ENCODE results near the gene DNM3.

Gene DNM3

GRCh38 chr1:172105230-172105629 is 263.9 kb downstream of the DNM3 start:
- no peak for DNase-seq (ENCODE audit: low read depth, low spot score)

GRCh38 chr1:172107316-172107975 is 266.1 kb downstream of the DNM3 start:
- DNase-seq (ENCODE audit: low read depth, low spot score) = no peak

GRCh38 chr1:172108161-172108893 is 267.0 kb downstream of the DNM3 start:
- no peak for DNase-seq (ENCODE audit: low read depth, low spot score)

DNA sequence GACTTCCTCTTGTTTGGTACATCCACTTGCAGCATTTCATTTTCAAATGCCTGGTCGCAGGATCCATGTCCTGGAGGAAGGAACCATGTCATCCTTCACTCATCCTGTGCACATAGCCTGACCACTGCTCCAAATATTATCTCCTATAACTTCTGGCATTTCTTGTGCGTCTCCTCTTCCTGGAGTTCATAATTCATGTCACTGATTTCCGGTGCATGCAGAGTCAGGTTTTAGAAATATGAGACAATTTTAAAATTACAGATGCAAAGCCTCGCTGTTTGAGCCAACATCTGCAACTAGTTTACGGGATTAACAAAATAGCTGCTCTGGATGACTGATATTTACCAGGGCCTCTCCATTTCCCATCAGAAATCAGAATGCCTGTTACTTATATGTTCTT is 268.1 kb downstream of the DNM3 start:
- DNase-seq (ENCODE audit: low read depth, low spot score) = no peak

DNA sequence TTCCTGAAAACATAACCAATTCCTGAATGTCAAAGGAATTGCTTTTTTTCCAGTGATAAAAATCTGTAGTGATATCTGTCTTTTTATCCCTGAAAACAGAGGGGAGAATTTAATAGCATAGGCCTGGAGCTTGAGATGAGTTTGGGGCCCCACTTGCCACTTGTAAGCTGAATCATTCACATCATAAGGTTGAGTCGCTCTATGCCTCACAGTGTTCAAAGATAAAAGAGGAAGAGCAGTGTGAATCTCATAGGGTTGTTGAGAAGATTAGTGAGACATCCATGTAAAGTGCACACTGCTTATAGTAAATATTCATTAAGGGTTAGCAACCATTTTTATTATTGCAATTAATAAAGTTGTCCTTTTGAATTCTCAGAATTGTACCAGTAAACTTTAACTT is 271.3 kb downstream of the DNM3 start:
- DNase-seq (ENCODE audit: low read depth, low spot score) = no peak

GRCh38 chr1:172117800-172118199 is 276.5 kb downstream of the DNM3 start:
- DNase-seq (ENCODE audit: low read depth, low spot score) = no peak

GRCh38 chr1:172118618-172119017 is 277.3 kb downstream of the DNM3 start:
- no peak for DNase-seq (ENCODE audit: low read depth, low spot score)

DNA sequence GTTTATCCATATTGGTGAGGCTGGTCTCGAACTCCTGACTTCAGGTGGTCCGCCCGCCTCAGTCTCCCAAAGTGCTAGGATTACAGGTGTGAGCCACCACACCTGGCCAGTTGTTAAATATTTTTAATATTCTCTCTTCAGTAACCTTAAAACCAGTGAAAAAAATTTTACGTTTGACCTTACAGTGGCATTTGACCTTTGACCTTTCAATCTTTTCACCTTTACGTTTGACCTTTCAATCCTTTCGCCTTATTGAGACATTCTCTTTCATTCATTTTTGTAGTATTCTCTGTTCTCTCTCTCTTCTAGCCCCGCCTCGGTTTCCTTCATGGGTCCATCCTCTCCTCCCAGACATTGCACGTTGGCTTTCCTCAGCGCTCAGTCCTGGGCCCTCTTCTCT is 277.9 kb downstream of the DNM3 start:
- DNase-seq (ENCODE audit: low read depth, low spot score) = no peak

- no peak for DNase-seq (ENCODE audit: low read depth, low spot score)
Observed at GRCh38 chr1:172120381-172120780, 279.1 kb downstream of the DNM3 start.

DNA sequence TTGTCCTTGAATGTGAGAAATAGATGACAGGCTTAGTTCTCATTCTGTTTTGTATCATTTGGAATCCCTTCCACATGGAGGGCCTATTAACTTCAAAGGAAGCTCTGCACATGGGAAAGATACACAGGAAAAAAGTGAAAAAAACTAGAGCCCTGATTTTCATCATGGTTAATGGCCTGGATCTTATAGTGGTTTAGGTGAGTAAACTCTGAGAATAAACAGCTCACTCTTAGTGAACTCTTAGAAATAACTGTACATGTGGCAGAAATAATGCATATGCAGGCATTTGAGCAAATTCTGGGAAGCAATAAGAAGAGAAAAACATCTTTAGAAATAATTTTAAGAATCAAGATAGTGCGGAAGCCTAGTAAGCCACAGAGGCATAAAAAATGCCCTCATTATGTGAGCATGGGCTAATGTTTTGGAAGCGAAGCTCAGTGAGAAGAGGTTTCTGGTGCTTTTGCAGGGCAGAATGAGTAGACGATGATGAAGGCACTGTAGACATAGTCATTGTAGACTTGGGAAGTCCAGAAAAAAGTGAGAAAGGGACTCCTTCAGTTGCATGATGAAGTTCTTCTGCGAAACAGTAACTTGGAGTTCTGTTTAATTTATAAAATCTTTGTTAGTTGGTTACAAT is 279.9 kb downstream of the DNM3 start:
- no peak for DNase-seq (ENCODE audit: low read depth, low spot score)

DNA sequence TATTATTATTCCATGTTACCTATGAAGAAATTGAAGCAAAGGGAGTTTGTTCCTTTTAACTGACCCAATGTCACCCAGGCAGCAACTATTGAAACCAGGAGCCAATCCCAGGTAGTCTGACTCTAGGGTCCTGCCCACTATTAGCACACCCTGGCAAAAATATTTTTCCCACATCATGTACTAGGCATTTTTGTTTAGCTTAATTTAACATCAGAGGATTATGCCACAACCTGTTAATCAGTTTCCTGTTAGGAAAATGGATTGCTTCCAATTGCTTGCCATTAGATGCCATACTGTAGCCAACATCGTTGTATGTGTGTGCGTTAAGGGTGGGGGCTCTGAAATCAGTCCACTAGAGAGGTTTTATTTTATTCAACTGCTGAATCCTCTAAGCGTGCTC is 281.1 kb downstream of the DNM3 start:
- no peak for DNase-seq (ENCODE audit: low read depth, low spot score)

GRCh38 chr1:172125250-172125649 is 284.0 kb downstream of the DNM3 start:
- DNase-seq (ENCODE audit: low read depth, low spot score) = no peak

GRCh38 chr1:172125812-172126430 is 284.6 kb downstream of the DNM3 start:
- no peak for DNase-seq (ENCODE audit: low read depth, low spot score)

GRCh38 chr1:172132836-172133235 is 291.5 kb downstream of the DNM3 start:
- DNase-seq (ENCODE audit: low read depth, low spot score) = no peak

DNA sequence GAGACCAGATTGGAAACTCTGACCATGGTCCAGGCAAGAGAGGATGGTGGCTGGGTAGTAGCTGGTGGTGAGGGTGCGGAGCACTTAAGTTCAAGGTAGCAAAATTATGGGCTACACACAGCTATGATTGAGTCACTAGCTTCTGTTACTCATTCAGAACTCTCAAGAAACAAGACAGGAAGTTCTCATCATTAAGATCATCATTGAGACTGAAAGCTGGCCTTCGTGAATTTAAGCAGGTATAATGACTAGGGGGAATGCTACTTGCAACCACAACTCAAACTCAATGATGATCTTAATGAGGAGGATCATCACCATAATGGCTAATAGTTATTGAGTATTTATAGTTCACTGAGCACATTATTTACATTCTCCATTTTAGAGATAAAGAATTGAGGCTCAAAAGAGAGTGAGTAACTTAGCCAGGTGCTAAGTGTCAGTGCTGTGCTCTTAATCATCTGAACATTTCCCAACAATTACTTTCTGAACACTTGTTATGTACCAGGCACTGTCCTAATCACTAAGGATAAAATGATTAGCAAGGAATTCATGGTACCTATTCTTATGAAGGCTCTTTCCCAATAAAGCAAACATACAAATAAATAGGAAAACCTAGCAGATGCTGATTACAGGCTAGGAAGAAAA is 292.9 kb downstream of the DNM3 start:
- DNase-seq (ENCODE audit: low read depth, low spot score) = no peak

DNA sequence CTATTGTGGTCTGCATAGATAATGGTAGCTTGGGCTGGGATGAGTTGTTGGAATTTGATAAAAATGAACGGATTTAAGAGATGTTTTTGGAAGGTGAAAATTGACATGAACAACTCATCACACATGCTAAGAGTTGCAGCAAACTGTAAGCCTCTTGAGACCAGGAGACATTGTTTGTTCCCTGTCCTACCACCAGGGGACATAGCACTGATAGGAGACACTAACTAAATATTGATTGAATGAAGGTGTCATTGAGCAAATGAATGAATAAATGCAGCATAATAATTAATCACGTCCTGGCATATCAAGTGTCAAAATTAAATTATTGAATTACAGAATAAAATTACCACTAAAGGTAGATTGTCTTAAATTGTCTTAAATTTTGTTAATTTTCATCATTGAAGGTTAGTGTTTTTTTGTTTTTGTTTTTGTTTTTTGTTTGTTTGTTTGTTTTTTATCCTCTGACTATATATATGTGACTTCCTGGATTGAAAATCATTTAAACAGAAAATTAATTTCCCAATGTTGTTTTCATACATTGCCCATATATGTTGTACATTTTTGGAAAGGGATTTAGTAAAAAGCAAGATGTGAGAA is 293.9 kb downstream of the DNM3 start:
- DNase-seq (ENCODE audit: low read depth, low spot score) = no peak

- no peak for DNase-seq (ENCODE audit: low read depth, low spot score)
Observed at GRCh38 chr1:172135978-172136610, 294.8 kb downstream of the DNM3 start.

- no peak for DNase-seq (ENCODE audit: low read depth, low spot score)
Observed at GRCh38 chr1:172136925-172137324, 295.6 kb downstream of the DNM3 start.

DNA sequence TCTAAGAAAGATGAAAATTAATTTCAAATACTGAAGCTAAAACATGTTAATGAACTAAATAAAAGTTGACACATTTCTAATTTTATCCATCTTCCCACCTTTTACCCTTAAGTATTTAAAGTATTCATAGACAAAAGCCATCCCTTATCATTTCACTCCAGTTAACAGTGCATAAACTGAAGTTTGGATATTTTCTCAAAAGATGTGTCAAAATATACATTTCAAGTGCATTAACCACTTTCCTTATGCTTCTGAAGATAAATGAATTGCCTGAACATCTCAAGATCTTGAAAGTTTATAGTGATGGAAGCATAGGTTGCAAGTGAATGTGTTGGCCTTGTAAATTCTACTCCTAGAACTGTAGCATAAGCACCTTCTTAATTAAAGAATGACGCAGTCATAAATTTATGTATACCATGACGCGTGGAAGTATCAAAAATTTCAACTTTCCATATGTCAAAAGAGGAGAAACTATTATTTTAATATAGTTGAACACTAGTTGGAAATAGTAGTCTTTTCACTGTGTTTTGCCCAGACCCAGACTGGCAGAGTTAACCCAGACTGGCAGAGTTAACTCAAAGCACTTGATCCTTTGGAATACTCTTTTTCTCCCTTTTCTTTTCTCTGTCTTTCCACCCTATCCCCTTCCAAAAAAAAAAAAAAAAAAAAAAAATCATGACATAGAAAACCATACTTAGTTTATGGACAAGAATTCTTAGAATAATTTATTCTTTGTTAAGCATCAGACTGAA is 296.6 kb downstream of the DNM3 start:
- DNase-seq (ENCODE audit: low read depth, low spot score) = no peak

- no peak for DNase-seq (ENCODE audit: low read depth, low spot score)
Observed at GRCh38 chr1:172138634-172139033, 297.3 kb downstream of the DNM3 start.

All from smooth muscle cell of the brain vasculature (primary cell).